Urinary bladder (tissue), 4 donors: ENCODE results near the gene PMP22. TPM values are rescaled to one million over a fixed set of nuclear protein-coding genes. Genes with fewer than 3 reads are reported as not detected.
A peak's percentile ranks its signal among the peaks of the same experiment; 100 is the strongest.

Source experiments
- DNase-seq: peaks from one replicate; pipeline ENCODE4 v3.0.0-alpha.2; 2015; ENCODE audit errors: extremely low spot score
- H3K27ac ChIP-seq: one replicate; pipeline ENCODE4 v1.5.1; 2013; ENCODE audit warnings: low read depth, mild to moderate bottlenecking, moderate library complexity
- H3K36me3 ChIP-seq: one replicate; pipeline ENCODE4 v1.6.1; 2013; ENCODE audit warnings: mild to moderate bottlenecking, moderate library complexity; ENCODE audit not compliant: insufficient read depth
- H3K4me1 ChIP-seq: one replicate; pipeline ENCODE4 v1.6.1; 2013; ENCODE audit warnings: mild to moderate bottlenecking, moderate library complexity; ENCODE audit not compliant: insufficient read depth
- H3K4me3 ChIP-seq: one replicate; pipeline ENCODE4 v1.5.1; 2013; ENCODE audit warnings: low read depth, low read length
- WGBS: extraction: QIAGEN DNeasy Blood & Tissue Kit; methylation state at CpG from one replicate; pipeline ENCODE4 v1.1.7; 2013; 5-methylcytosine and 5-hydroxymethylcytosine counted together
- polyA plus RNA-seq: library from polyadenylated mRNA; stranded (reverse); fragments of 200-250 nt; gene quantifications from one replicate; pipeline ENCODE4 v1.2.3, GENCODE V29; 2013
- total RNA-seq: library from RNA; depleted of rRNA; stranded (reverse); fragments of >200 nt; gene quantifications from one replicate; pipeline ENCODE4 v1.2.3, GENCODE V29; 2014
- donor health status: healthy with polysubstance abuse.
- donor health status: healthy.

PMP22 gene
- total and polyA plus RNA-seq, 2 donors: 191 to 314 TPM

DNA sequence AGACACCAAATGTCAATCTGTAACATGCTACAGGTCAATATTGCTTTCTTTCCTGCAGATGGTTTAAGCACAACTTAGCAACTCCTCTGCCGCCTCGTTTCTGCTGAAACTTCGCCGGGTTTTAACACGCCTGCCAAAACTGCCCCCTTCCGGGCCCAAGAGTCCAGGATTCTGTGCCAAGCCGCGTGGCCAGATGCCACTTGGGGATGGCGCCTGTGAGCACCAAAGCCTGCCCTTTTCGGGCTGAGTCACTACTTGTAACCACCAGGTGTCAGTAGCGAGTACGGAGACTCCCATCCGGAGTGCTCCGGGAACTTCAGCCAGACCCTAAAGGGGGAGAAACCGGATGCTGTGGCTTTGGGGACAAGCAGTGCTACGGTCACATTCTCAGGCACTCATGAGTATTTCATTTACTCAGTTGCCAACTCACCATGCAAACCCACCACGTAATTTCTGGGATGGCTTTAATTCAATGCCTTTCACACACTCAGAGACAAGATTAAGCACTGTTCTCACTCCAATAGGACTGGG, 7.8 kb downstream of the PMP22 start:
- no peak for DNase-seq
- no peak overlapping the region for H3K4me3 ChIP-seq
- no peaks in the 10 kb centered on the region for H3K4me1 ChIP-seq
- under 1% methylated on average over 17 of the region's 17 CpGs for WGBS
- no peaks in the 10 kb centered on the region for H3K36me3 ChIP-seq
- no peak overlapping the region for H3K27ac ChIP-seq

GRCh38 chr17:15256689-15257088, 8.4 kb downstream of the PMP22 start:
- H3K36me3 ChIP-seq: no peaks in the 10 kb centered on the region
- 54% methylated on average over 7 of the region's 7 CpGs for WGBS
- H3K27ac ChIP-seq: no peak overlapping the region
- no peak for DNase-seq
- peaks cover 3% of the 10 kb centered on the region for H3K4me1 ChIP-seq
- no peak overlapping the region for H3K4me3 ChIP-seq

- Histone ChIP-seq H3K4me3 (no peak overlapping the region), H3K27ac (no peak overlapping the region), H3K36me3 (no peaks in the 10 kb centered on the region), H3K4me1 (peaks cover 3% of the 10 kb centered on the region)
- no peak for DNase-seq
- 55% methylated on average over 13 of the region's 13 CpGs for WGBS
Measured at GRCh38 chr17:15255713-15256454, 9.2 kb downstream of the PMP22 start.

DNA sequence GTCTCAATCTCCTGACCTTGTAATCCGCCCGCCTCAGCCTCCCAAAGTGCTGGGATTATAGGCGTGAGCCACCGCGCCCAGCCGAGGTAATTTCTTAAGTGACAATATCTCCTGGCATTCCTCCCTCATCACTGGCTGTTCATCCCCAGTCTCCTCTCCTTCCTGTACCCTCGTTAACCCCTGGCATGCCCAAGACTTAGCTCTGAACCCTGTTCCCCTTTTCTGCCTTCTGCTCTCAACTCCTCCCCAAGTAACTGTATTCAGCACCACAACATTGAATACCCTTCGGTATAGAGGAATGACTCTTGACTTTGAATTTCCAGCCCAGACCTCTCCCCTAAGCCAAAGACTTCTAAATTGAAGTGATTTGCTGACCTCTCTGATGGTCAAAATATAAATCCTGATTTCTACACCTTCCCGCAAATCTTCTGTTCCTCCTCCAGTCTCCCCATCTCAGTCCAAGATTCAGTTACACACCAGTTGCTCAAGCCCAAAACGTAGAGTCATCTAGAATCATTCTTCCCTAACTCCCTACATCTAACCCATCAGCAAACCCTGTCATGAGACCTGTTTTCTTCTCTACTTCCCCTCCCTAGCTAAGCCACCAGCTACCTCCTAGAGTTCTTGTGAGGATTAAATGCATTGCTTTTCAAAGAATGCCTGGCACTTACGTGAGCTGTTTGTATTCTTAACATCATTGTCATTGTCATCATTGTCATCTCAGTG, 14.8 kb downstream of the PMP22 start:
- no peaks in the 10 kb centered on the region for H3K36me3 ChIP-seq
- WGBS: 79% methylated on average over 11 of the region's 11 CpGs
- H3K27ac ChIP-seq: no peak overlapping the region
- peaks cover 7% of the 10 kb centered on the region for H3K4me1 ChIP-seq
- DNase-seq: no peak
- H3K4me3 ChIP-seq: no peak overlapping the region

DNA sequence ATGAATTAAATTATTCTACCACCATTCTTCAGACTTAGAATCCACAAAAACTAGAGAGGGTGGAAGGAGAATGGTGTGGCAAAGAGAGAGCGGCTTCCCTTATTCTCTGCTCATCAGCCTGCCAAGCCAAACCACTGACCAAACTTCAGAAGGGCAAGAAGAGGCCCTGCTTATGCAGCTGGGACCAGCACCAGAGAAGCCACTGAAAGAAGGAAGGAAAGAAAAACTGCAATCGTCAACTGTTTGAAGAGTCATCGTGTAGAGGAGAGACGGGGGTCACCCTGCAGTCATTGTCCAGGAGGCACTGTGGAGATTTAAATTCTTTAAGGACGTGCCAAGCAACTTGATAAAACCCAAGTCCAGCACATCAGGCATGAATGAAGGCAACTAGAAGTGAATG, 15.6 kb downstream of the PMP22 start:
- DNase-seq: no peak
- Histone ChIP-seq H3K27ac (no peak overlapping the region), H3K4me3 (no peak overlapping the region), H3K36me3 (no peaks in the 10 kb centered on the region), H3K4me1 (peaks cover 7% of the 10 kb centered on the region)
- 57% methylated on average over 5 of the region's 5 CpGs for WGBS

GRCh38 chr17:15247891-15248529, 17.1 kb downstream of the PMP22 start:
- H3K4me1 ChIP-seq: peaks cover 7% of the 10 kb centered on the region
- WGBS: 89% methylated on average over 8 of the region's 8 CpGs
- peak overlapping the region; percentile 28 for H3K27ac ChIP-seq
- no peak for DNase-seq
- H3K36me3 ChIP-seq: no peaks in the 10 kb centered on the region
- no peak overlapping the region for H3K4me3 ChIP-seq

DNA sequence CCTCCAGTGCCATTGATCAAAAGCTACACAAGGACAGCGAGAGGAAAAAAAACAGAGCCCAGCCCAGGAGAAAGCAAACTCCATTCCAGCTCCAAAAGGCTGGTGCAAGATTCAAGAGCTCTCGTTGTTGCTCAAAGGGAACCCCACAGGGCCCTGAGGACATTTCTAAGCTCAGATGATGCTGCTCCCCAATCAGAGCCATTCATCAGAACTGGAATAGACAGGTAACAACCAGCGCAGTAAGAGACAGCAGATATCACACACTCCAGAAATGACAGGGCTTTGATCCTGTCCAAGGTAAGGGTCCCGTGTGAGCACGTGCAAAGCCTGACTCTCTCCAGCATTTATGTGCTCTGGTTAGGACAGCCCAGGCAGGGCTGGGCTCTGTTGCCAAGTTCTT, 20.1 kb downstream of the PMP22 start:
- H3K4me3 ChIP-seq: no peak overlapping the region
- DNase-seq: no peak
- no peaks in the 10 kb centered on the region for H3K36me3 ChIP-seq
- H3K4me1 ChIP-seq: peaks cover 4% of the 10 kb centered on the region
- 50% methylated on average over 5 of the region's 5 CpGs for WGBS
- H3K27ac ChIP-seq: no peak overlapping the region

DNA sequence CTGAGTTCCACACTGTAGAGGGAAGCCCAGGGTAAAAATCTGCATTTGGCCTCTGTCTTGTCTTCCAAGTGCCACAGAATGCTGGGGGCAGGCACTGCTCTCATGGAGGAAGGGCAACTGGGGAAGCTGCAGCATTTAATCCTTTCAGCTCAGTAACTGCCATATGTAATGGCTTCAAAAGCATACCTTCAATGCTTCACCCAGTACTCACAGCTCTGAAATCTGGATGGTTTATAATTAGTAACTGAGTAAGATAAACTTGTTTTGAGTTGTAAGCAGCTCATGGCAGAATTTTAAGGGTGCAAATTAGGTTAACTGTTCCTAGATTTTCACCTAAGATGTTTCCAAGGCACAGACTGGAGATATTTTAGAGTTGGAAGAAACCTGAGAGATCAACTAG, 24.5 kb downstream of the PMP22 start:
- Histone ChIP-seq H3K4me3 (no peak overlapping the region), H3K27ac (no peak overlapping the region), H3K36me3 (peaks cover 3% of the 10 kb centered on the region), H3K4me1 (no peaks in the 10 kb centered on the region)
- no peak for DNase-seq

GRCh38 chr17:15239491-15239890, 25.6 kb downstream of the PMP22 start:
- peaks cover 3% of the 10 kb centered on the region for H3K36me3 ChIP-seq
- WGBS: 90% methylated on average over 3 of the region's 3 CpGs
- H3K27ac ChIP-seq: no peak overlapping the region
- DNase-seq: no peak
- no peak overlapping the region for H3K4me3 ChIP-seq
- no peaks in the 10 kb centered on the region for H3K4me1 ChIP-seq

- Histone ChIP-seq H3K27ac (no peak overlapping the region), H3K4me3 (no peak overlapping the region), H3K4me1 (no peaks in the 10 kb centered on the region), H3K36me3 (peaks cover 3% of the 10 kb centered on the region)
- no peak for DNase-seq
- 89% methylated on average over 3 of the region's 3 CpGs for WGBS
Measured at GRCh38 chr17:15238676-15239422, 26.3 kb downstream of the PMP22 start.

DNA sequence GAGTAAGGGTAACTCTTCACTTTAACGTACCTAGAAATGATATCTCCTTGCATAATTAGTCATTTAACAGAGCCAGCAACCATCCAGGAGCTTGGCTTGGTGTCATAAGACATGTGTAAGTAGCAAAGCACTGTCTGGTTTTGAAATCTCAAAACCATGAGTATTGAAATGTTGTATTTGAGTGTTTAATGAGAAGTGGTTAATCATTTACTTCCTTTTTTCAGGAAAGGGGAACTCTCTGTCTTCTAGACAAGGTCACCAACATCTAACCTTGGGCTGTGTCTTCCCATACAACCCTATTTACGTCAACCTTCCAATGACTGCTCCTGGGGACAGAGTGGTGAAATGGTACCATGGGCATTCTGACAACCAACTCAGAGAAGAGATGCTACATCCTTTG, 27.1 kb downstream of the PMP22 start:
- Histone ChIP-seq H3K4me3 (no peak overlapping the region), H3K27ac (no peak overlapping the region), H3K36me3 (peaks cover 3% of the 10 kb centered on the region), H3K4me1 (no peaks in the 10 kb centered on the region)
- WGBS: 81% methylated on average over 2 of the region's 2 CpGs
- no peak for DNase-seq

GRCh38 chr17:15237106-15237425, 28.1 kb downstream of the PMP22 start:
- no peaks in the 10 kb centered on the region for H3K4me1 ChIP-seq
- WGBS: 90% methylated on average over 2 of the region's 2 CpGs

DNA sequence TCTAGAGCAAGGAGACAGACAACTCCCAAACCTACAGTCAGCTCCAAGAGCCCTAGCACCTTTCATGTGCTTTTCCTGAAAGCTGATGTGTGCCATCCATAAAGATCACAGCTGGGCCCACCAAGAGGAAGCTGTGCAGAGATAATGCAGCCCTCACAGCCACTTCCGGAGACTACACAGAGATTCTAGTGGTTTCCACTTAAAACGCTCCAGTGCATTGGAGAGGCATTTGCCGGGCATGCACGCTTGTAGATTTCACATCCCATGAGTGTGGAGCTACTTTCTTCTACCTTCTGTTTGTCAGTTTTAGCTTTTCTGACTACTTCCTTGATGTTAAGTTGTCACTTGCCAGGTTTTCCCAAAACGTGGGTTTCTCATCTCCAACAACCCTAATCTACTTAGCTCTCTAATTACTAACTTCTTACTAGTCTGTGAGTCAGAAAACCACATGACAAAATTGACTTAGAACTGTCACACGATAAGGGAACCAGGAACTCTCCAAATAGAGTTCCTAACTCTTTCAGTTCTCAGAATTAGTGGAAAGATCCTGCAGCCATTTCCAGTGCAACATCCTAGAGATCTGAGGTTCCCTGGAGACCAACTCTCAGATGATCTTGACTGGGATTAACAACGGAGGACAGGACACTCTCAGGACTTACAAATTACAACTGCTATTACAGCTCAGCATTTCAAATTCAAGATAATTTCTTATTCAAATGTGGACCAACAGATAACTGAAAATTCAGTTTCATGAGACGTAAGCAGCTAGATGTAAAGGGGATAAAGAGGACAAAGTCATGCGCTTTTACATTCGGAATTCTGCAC, 28.6 kb downstream of the PMP22 start:
- Histone ChIP-seq H3K27ac (no peak overlapping the region), H3K4me1 (no peaks in the 10 kb centered on the region), H3K36me3 (peaks cover 3% of the 10 kb centered on the region), H3K4me3 (no peak overlapping the region)
- WGBS: 77% methylated on average over 10 of the region's 10 CpGs
- no peak for DNase-seq

More at GRCh38 chr17:15237106-15237425, 28.1 kb downstream of the PMP22 start:
- Histone ChIP-seq H3K36me3 (peaks cover 3% of the 10 kb centered on the region), H3K4me3 (no peak overlapping the region), H3K27ac (no peak overlapping the region)
- DNase-seq: no peak
